ENCODE data around the gene HS2ST1. TPM values are rescaled to one million over a fixed set of nuclear protein-coding genes. Genes with fewer than 3 reads are reported as not detected.

HS2ST1 gene
- total RNA-seq, 1 experiment from 2014 or later: 45.8 TPM

DNA sequence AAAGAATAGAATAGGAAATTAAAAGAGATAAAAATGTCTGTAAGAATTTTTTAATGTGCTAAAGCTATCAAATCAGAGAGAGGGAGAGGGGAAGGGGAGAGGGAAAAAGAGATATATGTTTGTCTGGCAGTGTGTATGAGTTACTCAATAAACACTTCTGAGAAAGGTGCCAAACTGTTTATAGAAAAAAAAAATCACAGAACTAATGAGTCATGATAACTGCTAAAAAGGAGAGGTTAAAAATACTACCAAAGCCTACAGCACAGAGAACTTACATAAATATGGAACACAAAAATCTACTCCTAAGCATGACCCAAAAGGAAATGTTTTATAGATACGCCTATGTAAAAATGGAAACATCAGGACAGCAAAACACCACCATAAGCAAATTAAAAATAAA, 46.0 kb upstream of the HS2ST1 start:
- no peak for DNase-seq (ENCODE audit: low spot score)
- Histone ChIP-seq H3K9me3 (ENCODE audit: low read depth, low read length, poor library complexity, severe bottlenecking) (no peaks in the 10 kb centered on the region), H3K4me3 (ENCODE audit: low read depth, low read length, poor library complexity, severe bottlenecking) (no peak overlapping the region), H3K36me3 (ENCODE audit: insufficient read depth, low read length, poor library complexity, severe bottlenecking) (no peaks in the 10 kb centered on the region), H3K27ac (ENCODE audit: low read depth, low read length, poor library complexity, severe bottlenecking) (no peak overlapping the region), H3K4me1 (ENCODE audit: insufficient read depth, low read length, poor library complexity, severe bottlenecking) (peaks cover 8% of the 10 kb centered on the region), H3K27me3 (replicated peaks; ENCODE audit: insufficient read depth, low read depth, low read length, poor library complexity) (no peaks in the 10 kb centered on the region)
- intact Hi-C loops (cut with micrococcal nuclease; ENCODE audit: unreplicated experiment): no loop called here
- POLR2A ChIA-PET (ENCODE audit: low non-redundant PET): no interaction called here
- BruUV-seq (replicated peaks): no TSS peak
- TF ChIP-seq EZH2 (IDR thresholded peaks at IDR 0.05; ENCODE audit: borderline replicate concordance, low read depth, low read length, poor library complexity, severe bottlenecking): no peak
- CTCF ChIA-PET: no interaction called here

DNA sequence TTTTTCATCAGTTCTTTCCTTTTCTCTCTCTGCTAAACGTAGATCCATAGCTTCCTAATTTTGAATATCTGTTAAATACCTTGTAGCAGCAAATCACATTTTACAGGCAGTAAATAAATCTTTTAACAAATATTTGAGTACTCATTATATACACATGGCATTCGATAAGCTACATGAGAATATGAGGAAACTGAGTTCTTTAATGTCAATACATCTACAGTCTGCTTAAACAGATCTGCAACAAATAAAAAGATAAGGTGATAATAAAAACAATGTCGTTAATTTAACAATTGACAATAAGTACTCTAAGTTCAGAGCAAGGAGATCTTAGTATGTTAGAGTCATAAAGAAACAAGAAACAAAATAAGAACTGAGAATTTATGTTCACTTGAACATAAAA, 43.4 kb upstream of the HS2ST1 start:
- DNase-seq (ENCODE audit: low spot score): no peak
- TF ChIP-seq EZH2 (IDR thresholded peaks at IDR 0.05; ENCODE audit: borderline replicate concordance, low read depth, low read length, poor library complexity, severe bottlenecking): no peak
- TF ChIP-seq, protein P1, sequence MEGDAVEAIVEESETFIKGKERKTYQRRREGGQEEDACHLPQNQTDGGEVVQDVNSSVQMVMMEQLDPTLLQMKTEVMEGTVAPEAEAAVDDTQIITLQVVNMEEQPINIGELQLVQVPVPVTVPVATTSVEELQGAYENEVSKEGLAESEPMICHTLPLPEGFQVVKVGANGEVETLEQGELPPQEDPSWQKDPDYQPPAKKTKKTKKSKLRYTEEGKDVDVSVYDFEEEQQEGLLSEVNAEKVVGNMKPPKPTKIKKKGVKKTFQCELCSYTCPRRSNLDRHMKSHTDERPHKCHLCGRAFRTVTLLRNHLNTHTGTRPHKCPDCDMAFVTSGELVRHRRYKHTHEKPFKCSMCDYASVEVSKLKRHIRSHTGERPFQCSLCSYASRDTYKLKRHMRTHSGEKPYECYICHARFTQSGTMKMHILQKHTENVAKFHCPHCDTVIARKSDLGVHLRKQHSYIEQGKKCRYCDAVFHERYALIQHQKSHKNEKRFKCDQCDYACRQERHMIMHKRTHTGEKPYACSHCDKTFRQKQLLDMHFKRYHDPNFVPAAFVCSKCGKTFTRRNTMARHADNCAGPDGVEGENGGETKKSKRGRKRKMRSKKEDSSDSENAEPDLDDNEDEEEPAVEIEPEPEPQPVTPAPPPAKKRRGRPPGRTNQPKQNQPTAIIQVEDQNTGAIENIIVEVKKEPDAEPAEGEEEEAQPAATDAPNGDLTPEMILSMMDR (conservative IDR thresholded peaks at IDR 0.05; ENCODE audit: low read depth, low read length): no peak
- Histone ChIP-seq H3K27me3 (replicated peaks; ENCODE audit: insufficient read depth, low read depth, low read length, poor library complexity) (no peaks in the 10 kb centered on the region), H3K4me1 (ENCODE audit: insufficient read depth, low read length, poor library complexity, severe bottlenecking) (peaks cover 8% of the 10 kb centered on the region), H3K9me3 (ENCODE audit: low read depth, low read length, poor library complexity, severe bottlenecking) (no peaks in the 10 kb centered on the region), H3K27ac (ENCODE audit: low read depth, low read length, poor library complexity, severe bottlenecking) (no peak overlapping the region), H3K36me3 (ENCODE audit: insufficient read depth, low read length, poor library complexity, severe bottlenecking) (no peaks in the 10 kb centered on the region), H3K4me3 (ENCODE audit: low read depth, low read length, poor library complexity, severe bottlenecking) (no peak overlapping the region)
- no TSS peak for BruUV-seq (replicated peaks)
- intact Hi-C loops (cut with micrococcal nuclease; ENCODE audit: unreplicated experiment): no loop called here
- ChIA-PET CTCF (no interaction called here), POLR2A (ENCODE audit: low non-redundant PET) (no interaction called here)

GRCh38 chr1:86872086-86872485, 42.3 kb upstream of the HS2ST1 start:
- no peaks in the 10 kb centered on the region for H3K9me3 ChIP-seq (ENCODE audit: low read depth, low read length, poor library complexity, severe bottlenecking)
- ChIA-PET CTCF (interaction anchor here (0.6 kb wide), 1 partner anchor 132 kb away, joined by 4 read pairs; no protein-coding TSS in a partner anchor), POLR2A (ENCODE audit: low non-redundant PET) (no interaction called here)
- no peaks in the 10 kb centered on the region for H3K36me3 ChIP-seq (ENCODE audit: insufficient read depth, low read length, poor library complexity, severe bottlenecking)
- BruUV-seq (replicated peaks): no TSS peak
- H3K27me3 ChIP-seq (replicated peaks; ENCODE audit: insufficient read depth, low read depth, low read length, poor library complexity): no peaks in the 10 kb centered on the region
- TF ChIP-seq, protein P1 (conservative IDR thresholded peaks at IDR 0.05; ENCODE audit: low read depth, low read length): no peak
- no peak for TF ChIP-seq EZH2 (IDR thresholded peaks at IDR 0.05; ENCODE audit: borderline replicate concordance, low read depth, low read length, poor library complexity, severe bottlenecking)
- intact Hi-C loops (cut with micrococcal nuclease; ENCODE audit: unreplicated experiment): no loop called here
- peaks cover 8% of the 10 kb centered on the region for H3K4me1 ChIP-seq (ENCODE audit: insufficient read depth, low read length, poor library complexity, severe bottlenecking)
- DNase-seq (ENCODE audit: low spot score): no peak
- H3K27ac ChIP-seq (ENCODE audit: low read depth, low read length, poor library complexity, severe bottlenecking): no peak overlapping the region
- H3K4me3 ChIP-seq (ENCODE audit: low read depth, low read length, poor library complexity, severe bottlenecking): no peak overlapping the region

DNA sequence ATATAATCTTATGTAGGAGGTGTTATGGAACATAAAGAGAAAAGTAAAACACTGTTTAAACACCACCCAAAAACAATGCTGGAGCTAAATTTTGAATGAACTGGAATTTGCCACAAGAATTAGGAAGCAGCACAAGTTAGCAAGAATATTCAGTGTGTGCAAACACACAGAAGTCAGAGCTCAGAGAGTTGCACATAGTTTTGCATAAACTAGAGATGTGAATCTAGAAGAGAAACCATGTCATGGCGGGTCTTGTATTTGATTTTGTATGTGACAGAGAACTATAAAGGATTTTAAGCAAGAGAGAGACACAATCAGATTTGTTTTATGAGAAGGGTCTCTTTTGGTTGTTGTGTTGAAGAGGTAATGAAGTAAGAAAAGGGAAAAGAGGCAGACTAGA, 38.7 kb upstream of the HS2ST1 start:
- CTCF ChIA-PET: no interaction called here
- Histone ChIP-seq H3K4me3 (ENCODE audit: low read depth, low read length, poor library complexity, severe bottlenecking) (no peak overlapping the region), H3K4me1 (ENCODE audit: insufficient read depth, low read length, poor library complexity, severe bottlenecking) (peaks cover 8% of the 10 kb centered on the region), H3K27ac (ENCODE audit: low read depth, low read length, poor library complexity, severe bottlenecking) (no peak overlapping the region), H3K9me3 (ENCODE audit: low read depth, low read length, poor library complexity, severe bottlenecking) (no peaks in the 10 kb centered on the region), H3K36me3 (ENCODE audit: insufficient read depth, low read length, poor library complexity, severe bottlenecking) (peaks cover 12% of the 10 kb centered on the region), H3K27me3 (replicated peaks; ENCODE audit: insufficient read depth, low read depth, low read length, poor library complexity) (no peaks in the 10 kb centered on the region)
- intact Hi-C loops (cut with micrococcal nuclease; ENCODE audit: unreplicated experiment): no loop called here
- POLR2A ChIA-PET (ENCODE audit: low non-redundant PET): no interaction called here
- no peak for DNase-seq (ENCODE audit: low spot score)
- BruUV-seq (replicated peaks): no TSS peak
- TF ChIP-seq, protein P1 (conservative IDR thresholded peaks at IDR 0.05; ENCODE audit: low read depth, low read length): no peak
- TF ChIP-seq EZH2 (IDR thresholded peaks at IDR 0.05; ENCODE audit: borderline replicate concordance, low read depth, low read length, poor library complexity, severe bottlenecking): no peak

Data from A673 (cell line).